ENCODE data around the gene PITHD1.
"Not testable (repeated sequence)": the region's sequence is repeated elsewhere in the genome, so short reads cannot be mapped to it uniquely, and the experiment has no call there.

PITHD1 gene

DNA sequence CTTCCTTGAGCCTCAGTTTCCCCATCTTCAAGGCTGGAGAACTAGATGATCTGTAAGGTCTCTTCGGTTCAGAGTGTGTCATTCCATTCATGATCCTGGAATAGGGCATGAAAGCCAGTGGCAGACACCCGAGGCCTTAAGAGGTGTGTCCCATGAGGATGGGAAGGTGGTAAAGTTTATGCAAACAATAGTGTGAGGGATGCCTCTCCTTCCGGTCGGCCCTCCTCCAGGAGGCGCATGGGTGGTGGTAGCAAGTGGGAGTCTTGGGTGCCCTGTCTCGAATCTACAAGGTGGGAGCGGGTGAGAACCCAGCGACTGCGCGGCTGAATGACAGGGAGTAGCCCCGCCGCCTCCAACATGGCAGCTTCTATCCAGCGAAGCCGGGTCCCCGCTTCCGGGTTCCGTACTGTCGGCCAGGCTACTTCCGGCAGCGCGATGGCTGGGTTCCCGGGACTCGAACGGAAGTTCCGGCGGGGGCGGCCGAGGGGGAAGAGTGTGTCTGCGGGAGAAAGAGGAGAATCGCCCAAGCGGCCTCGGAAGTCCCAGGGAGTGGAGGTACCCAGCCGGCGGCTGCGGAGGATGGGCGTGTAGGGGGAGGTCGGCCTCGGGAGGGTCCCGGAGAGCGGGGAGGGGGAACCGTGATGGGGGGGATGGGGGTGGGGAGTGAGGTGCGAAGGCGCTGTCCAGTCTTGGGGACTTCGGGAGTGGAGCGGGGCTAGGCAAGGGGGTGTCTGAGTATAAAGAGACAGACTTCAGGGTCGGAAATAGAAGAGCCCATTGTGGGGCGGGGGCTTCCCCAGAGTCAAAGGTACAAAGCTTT, 12.7 kb downstream of the PITHD1 start, which contains the start of gene LYPLA2:
TSS of gene LYPLA2 (plus strand) at position 450 of the 820 bp plus-strand sequence. CDS start 1,538 bp downstream, outside the sequence.
- DNase-seq (ENCODE audit: low read depth), result no peak
- TF ChIP-seq, protein P1, sequence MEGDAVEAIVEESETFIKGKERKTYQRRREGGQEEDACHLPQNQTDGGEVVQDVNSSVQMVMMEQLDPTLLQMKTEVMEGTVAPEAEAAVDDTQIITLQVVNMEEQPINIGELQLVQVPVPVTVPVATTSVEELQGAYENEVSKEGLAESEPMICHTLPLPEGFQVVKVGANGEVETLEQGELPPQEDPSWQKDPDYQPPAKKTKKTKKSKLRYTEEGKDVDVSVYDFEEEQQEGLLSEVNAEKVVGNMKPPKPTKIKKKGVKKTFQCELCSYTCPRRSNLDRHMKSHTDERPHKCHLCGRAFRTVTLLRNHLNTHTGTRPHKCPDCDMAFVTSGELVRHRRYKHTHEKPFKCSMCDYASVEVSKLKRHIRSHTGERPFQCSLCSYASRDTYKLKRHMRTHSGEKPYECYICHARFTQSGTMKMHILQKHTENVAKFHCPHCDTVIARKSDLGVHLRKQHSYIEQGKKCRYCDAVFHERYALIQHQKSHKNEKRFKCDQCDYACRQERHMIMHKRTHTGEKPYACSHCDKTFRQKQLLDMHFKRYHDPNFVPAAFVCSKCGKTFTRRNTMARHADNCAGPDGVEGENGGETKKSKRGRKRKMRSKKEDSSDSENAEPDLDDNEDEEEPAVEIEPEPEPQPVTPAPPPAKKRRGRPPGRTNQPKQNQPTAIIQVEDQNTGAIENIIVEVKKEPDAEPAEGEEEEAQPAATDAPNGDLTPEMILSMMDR (conservative IDR thresholded peaks at IDR 0.05; ENCODE audit: low read depth, low read length), result no peak
- H3K4me3 ChIP-seq (ENCODE audit: low read length), result peak within 1 kb of the TSS; percentile 96

DNA sequence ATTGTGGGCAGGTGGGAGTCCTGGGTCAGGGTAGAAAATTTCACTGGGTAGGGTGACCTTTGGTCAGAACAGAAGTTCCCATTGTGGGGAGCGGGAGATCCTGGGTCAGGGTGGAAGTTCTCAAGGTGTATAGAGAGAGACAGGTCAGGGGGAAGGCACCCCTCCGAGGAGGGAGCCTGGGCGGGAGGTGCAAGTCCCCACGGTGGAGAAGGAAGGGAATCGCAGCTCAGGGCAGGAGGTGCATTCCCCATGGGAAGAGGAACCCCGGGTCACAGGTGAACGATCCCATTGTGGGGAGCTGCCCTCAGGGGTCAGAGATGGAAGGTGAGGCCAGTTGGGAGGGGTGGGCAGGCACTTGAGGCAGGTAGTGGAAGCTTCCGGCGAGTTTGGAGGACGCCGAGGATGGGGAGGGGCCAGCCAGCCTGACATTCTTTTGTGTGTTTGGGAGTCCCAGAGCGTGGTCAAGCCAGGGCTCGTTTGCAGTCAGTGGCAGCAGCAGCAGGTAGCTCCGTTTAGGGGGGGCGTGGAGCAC, 13.4 kb downstream of the PITHD1 start:
- TF ChIP-seq, protein P1 (conservative IDR thresholded peaks at IDR 0.05; ENCODE audit: low read depth, low read length), result no peak
- DNase-seq (ENCODE audit: low read depth), result no peak
- peak overlapping the region; percentile 96 for H3K4me3 ChIP-seq (ENCODE audit: low read length)

DNA sequence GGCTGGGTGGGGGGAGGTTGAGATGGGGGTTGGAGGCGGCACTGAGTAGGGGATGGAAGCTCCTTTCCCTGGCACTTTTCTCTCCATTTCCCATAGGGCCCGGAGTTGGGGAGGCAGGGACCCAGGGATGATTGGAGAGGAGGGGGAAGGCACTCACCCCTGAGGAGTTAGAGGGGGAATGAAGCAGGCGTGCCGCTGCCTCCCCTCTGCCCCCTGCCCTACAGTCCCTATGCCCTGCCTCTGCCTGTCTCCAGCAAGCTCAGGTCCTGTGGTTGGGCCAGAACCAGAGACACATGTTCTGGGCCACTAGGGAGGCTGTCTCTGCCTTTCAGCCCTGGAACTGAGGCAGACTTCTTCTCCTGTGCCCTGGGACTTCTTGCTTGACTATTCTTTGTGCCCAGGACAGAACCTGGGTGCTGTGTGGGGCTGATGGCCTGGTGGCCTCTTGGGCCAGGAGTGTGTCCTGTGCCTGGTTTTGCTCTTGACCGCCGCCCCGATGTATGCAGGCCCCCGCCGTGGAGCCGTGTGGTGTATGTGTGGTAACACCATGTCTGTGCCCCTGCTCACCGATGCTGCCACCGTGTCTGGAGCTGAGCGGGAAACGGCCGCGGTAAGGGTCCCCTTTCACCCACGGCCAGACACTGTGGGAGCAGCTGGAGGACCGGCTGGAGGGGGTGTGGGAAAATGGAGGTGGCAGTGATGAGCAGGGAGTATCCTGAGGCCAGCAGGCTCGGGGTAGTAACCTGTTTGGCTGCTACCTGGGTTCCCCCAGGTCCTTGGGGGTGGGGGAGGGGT, 14.1 kb downstream of the PITHD1 start:
- DNase-seq (ENCODE audit: low read depth), result no peak
- H3K4me3 ChIP-seq (ENCODE audit: low read length), result peak overlapping the region; percentile 96
- TF ChIP-seq, protein P1 (conservative IDR thresholded peaks at IDR 0.05; ENCODE audit: low read depth, low read length), result no peak

DNA sequence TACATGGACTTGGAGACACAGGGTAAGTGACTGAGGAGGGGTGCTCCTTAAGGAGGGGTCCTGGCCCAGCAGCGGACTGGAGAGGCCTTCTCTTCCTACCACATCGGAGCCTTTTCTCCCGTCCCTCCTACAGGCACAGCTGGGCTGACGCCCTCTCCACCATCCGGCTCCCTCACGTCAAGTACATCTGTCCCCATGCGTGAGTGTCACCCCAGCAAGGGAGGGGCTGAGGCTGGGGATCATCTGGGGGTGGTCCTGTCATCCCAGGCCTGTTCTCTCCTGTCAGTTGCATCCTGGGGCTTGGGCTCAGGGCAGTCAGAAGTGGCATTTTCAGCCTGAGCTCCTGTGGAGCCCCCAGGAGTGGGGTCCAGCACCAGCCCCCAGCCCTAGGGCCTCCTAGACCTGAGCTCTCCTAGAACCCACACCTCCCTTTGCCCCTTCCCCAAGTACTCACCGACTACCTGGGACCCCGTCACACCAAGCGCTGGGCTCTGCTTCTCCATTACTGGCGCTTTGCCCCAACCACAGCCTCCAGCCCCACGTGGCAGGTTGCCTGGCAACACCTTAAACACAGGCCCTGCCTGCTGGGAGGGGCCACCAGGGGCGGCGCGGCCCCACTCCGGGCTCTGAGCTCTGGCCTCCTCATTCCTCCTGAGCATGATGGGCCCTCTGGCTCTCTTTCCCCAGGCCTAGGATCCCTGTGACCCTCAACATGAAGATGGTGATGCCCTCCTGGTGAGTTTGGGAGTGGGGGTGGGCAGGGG, 15.0 kb downstream of the PITHD1 start:
- TF ChIP-seq, protein P1 (conservative IDR thresholded peaks at IDR 0.05; ENCODE audit: low read depth, low read length), result no peak
- DNase-seq (ENCODE audit: low read depth), result no peak
- no peak overlapping the region for H3K4me3 ChIP-seq (ENCODE audit: low read length)

DNA sequence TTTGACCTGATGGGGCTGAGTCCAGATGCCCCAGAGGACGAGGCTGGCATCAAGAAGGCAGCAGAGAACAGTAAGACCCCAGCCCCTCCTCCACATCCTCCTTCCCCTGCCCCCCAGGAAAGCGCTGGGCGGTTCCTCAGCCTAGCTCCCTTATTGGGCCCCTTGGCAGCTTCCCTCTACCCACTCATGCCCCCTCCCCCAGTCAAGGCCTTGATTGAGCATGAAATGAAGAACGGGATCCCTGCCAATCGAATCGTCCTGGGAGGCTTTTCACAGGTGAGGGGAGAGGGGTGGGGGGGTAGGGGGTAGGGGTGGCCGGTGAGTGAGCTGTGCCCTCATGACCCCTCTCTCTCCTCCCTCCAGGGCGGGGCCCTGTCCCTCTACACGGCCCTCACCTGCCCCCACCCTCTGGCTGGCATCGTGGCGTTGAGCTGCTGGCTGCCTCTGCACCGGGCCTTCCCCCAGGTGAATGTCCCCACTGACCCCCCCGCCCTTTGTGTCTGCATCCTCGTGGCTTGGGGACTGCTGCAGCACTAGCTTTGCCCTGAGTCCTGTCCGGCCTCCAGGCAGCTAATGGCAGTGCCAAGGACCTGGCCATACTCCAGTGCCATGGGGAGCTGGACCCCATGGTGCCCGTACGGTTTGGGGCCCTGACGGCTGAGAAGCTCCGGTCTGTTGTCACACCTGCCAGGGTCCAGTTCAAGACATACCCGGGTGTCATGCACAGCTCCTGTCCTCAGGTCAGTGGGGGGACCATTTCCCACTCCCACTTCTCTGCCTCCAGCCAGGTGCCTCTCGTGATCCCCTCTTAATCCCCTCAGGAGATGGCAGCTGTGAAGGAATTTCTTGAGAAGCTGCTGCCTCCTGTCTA, 15.9 kb downstream of the PITHD1 start:
- TF ChIP-seq, protein P1 (conservative IDR thresholded peaks at IDR 0.05; ENCODE audit: low read depth, low read length), result no peak
- DNase-seq (ENCODE audit: low read depth), result no peak
- no peak overlapping the region for H3K4me3 ChIP-seq (ENCODE audit: low read length)

DNA sequence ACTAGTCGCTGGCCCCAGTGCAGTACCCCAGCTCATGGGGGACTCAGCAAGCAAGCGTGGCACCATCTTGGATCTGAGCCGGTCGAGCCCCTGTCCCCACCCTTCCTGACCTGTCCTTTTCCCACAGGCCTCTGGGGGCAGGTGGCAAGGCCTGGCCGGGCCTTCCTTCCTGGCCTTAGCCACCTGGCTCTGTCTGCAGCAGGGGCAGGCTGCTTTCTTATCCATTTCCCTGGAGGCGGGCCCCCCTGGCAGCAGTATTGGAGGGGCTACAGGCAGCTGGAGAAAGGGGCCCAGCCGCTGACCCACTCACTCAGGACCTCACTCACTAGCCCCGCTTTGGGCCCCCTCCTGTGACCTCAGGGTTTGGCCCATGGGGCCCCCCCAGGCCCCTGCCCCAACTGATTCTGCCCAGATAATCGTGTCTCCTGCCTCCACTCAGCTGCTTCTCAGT, 16.5 kb downstream of the PITHD1 start:
- not testable (repeated sequence) for H3K4me3 ChIP-seq (ENCODE audit: low read length); DNase-seq (ENCODE audit: low read depth)

Measured in retinal pigment epithelial cell (primary cell).